NCI-H82 (cell line): ENCODE data around the gene PIK3R1.
A peak's percentile ranks its signal among the peaks of the same experiment; 100 is the strongest.
"Not testable (repeated sequence)": the region's sequence is repeated elsewhere in the genome, so short reads cannot be mapped to it uniquely, and the experiment has no call there.

Source experiments
- DNase-seq: peaks from one replicate; lab custom pipeline; 2025; lab: John Stamatoyannopoulos, UW

Gene PIK3R1

DNA sequence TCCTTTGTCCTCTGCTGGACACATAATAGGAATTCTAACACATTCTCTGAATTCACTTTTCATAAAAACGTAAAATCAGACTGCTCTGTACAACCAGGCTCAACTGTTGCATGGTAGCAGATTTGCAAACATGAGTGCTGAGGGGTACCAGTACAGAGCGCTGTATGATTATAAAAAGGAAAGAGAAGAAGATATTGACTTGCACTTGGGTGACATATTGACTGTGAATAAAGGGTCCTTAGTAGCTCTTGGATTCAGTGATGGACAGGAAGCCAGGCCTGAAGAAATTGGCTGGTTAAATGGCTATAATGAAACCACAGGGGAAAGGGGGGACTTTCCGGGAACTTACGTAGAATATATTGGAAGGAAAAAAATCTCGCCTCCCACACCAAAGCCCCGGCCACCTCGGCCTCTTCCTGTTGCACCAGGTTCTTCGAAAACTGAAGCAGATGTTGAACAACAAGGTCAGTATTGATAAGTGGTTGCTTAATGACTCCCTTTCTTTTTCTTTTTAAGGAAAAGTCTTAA lies 11.1 kb downstream of the PIK3R1 start:
- DNase-seq: no peak

- no peak for DNase-seq
Measured at GRCh38 chr5:68227532-68228160, 12.1 kb downstream of the PIK3R1 start.

GRCh38 chr5:68229416-68229815 lies 13.9 kb downstream of the PIK3R1 start:
- no peak for DNase-seq

DNA sequence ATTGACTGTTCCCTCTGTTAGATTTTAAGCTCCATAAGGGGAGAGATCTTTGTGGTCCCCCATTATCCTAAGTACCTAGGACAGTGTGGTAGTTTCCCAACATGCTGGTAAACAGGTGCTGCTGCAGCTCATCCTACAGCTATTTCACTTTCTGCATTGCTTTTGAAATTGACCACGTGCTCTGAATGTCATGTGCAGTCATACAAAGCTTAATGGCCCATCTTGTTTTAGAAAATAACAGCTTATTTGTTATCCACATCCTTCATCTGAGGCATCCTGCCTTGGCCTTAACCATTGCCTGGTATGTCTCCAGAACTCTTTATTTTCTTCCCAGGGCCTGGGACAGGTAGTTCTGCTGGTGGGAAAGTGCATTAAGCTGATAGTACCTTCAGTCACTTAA lies 14.7 kb downstream of the PIK3R1 start:
- DNase-seq: no peak

DNA sequence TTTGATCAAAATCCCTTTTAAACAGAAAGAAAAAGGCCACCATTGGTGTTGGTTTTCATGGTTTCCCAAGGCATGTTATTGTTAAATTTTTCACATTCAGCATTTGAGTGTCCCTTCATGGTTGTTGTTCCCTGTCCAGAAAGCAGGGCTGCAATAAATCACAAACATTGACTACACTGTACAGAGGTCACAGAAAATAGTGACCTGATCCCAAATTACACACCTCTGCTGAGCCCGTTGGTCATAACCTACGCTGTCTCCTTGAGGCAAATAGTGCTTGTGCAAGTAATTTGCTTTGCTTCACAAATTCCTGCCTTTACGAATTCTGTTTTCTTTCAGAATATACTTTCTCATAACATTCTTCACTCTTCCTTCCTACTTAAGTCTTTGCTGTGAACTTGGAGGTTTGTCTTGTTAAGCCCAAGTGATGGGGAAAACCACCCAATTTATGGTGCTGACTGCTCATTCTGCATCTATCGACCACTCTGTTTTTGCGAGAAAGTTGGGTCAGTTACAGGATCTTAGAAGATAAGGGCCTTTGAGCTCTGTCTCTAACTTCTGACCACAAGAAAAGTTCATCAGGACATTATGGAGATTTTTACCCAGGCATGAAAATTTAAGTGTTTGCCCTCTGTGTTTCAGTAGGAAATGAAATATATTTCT lies 16.0 kb downstream of the PIK3R1 start:
- no peak for DNase-seq

DNA sequence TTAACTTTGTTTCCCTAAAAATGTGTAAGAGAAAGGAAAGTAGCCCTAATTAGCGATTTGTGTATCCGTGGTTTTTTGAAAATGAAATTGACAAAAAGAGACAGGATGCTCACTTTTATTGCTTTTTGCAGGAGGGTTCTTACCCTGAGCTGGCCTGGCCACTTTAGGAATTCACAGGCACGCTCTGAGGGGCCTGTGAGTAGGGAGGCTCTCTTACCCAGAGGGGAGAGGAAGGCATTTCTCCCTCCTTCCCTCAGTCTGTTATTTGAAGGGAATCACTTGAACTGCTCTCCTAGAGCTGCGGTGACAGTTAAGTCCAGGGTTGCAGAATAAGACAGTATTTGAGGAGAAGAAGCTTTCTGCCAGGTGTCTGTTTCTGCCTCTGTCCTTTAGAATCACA lies 16.7 kb downstream of the PIK3R1 start:
- DNase-seq: no peak

GRCh38 chr5:68233075-68233474 lies 17.5 kb downstream of the PIK3R1 start:
- no peak for DNase-seq

DNA sequence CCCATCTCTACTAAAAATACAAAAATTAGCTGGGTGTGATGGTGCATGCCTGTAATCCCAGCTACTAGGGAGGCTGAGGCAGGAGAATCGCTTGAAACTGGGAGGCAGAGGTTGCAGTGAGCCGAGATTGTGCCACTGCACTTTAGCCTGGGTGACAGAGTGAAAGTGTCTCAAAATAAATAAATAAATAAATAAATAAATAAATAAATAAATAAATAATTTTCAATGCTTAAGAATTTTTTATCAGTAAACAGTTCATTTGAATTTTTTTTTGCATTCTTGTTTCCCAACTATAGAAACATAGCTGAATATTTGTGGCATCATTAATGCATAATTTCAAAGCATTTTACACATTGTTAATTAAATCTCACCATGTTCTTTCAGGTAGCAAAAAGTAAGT lies 19.7 kb downstream of the PIK3R1 start:
- not testable (repeated sequence) for DNase-seq

DNA sequence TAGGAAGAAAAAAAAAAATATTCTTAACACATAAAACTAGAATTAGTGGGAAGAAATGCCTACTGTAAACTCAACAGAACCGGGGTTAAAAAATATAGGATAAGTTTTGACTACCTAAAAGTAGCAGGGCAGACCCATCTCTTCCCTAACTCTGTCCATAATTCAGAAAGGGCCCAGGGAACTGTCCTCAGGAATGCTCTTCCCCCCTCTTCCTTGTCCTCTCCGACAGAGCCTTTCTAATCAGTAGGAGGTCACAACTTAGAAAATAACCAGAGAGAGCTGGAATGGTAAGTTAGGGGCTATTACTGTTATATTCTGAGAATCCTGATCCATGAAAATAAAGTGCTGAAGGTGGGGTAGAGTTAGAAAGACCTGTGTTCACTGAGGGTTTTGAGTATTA lies 22.2 kb downstream of the PIK3R1 start:
- DNase-seq: no peak

GRCh38 chr5:68239487-68239886 lies 23.9 kb downstream of the PIK3R1 start:
- DNase-seq: peak; percentile 18

DNA sequence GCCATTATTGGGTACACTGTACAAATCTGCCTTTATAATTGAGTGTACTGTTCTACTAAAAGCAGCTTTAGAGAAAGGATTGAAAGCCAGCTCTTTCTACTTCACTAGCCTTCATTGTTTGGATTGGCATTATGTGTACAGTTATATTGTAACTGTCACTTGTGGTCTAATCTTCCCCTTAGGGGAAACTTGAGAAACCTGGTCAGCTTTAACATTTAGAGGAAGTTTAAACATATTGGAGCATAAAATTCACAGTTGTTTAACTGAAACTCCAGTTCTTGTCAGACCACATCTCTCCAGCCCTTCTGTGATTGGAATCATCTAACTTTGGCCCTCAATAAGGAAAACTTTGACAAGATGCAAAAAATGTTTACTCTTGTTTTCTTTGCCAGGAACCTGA lies 24.6 kb downstream of the PIK3R1 start:
- no peak for DNase-seq

DNA sequence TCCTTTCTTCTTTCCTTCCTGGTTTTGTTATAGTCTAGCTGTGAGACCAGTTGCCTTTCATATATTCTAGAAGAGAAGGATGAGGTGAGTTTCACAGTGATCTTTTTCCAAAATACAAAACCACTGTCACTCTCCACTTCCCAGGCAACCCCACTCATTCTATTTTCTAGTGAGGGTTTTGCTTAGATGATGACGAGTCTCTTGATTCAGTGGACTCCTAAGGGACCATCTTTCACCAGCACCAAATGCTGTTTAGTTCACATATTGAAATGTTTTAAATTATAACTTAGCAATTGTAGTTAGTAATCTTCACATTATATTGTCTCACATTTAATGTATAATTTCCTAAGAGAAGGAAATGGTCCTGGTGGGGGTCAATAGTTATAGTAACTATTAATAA lies 25.2 kb downstream of the PIK3R1 start:
- no peak for DNase-seq

DNA sequence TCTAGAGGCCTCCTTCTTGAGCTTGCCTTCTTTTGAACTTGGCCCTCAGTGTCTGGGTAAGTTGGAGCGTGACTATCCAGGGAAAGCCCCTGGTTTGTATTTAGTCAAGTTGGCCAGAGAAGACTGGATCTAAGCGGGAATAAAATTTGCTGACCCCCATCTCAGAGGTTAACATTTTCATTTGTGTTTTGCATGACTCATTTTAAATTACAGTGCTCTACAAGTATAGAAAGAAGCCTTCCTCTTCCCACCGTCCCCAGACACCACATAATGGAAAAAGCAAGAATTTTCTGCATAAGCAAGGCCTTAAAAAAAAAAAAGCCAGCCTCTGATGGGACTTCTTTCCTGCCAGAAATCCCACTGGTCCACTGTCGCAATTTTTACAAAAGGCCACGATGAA lies 27.2 kb downstream of the PIK3R1 start:
- DNase-seq: no peak

DNA sequence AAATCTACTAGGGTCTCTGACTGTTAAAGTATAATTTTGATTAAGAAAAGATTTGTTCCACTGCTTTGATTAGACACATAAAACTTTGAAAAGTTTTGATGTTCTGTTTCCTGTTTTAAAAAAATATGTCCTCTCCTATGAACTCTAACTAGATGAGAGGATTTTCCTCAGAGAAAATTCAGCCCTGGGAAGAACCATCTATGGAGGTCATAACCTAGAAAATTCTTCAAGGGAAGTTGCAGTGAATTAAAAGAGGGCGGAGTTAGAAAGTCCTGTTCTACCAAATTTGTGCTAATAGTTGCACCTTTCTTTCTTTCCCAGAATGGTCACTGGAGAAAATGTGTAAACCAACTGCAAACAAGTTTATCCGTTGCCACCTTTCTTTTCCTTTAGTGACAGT lies 27.7 kb downstream of the PIK3R1 start:
- DNase-seq: no peak

- no peak for DNase-seq
Measured at GRCh38 chr5:68243681-68244080, 28.1 kb downstream of the PIK3R1 start.

DNA sequence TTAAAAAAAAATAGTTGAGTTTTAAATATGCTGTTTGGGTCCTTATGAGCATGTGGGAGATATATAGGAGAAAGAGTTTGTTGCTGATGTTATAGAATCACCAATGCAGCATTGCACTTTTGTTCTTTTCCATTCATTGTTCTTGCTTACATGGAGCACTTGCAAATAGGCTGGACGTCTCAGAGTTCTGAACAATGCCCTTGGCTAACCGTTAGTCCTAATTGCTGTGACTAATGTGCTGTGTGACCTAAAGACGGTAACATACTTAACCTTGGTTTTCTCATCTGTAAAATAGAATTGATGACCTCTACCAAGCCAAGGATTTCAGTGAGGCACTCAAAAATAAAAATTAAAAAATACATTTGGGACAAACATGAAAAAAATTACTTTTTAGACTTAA lies 29.8 kb downstream of the PIK3R1 start:
- no peak for DNase-seq

DNA sequence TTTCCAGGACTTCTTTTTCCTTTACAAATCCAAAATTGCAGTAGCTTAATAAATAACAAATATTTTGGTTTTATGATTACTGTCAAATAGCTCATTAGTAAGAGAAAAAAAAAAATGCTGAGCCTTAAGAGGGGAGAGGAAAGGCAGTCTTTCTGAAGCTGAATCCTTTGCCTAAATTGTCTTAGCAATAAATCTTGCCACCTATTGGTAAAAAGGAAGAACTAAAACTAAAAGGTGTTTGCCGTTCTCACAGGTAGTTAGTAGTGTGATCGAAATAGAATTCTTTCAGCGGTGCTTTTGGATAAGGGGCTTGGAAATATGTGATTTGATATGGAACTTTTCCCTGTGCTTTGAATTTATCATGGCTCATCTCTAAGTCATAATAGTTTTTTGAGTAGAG lies 31.2 kb downstream of the PIK3R1 start:
- peak; percentile 3 for DNase-seq

DNA sequence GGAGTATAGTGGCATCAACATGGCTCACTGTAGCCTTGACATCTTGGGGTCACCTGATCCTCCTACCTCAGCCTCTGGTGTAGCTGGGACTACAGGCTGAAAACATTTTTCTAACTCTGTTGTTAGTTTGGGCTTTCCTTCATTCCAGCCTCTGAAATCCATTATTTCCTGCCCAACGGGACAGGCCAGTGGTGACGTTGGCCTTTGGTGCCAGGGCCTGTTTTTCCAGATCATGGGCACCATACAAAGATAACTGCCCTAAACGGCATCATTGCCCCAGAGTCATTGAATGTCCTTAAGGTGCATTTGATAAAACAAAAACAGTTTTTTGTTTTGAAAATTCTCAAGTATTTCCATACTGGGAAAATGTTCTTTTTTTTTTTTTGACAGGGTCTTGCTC lies 32.1 kb downstream of the PIK3R1 start:
- DNase-seq: no peak

DNA sequence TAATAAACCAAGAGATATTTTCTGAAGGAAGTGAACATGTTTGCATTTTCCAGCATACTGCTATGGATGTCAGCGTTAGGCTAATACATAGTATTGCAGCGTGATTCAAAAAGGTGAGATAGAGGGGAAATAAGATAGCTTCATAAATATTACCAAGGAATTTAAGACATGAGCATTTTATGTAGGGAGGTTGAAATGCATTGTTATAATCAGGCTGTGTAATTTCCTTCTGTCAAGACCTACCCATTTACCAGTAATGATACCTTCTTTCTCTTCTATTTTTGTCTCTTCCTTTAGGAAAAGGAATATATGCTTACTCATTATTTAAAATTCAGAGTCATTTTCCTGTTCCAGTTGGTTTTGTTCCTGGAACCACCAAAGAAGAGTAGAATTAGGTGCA lies 33.3 kb downstream of the PIK3R1 start:
- DNase-seq: no peak

GRCh38 chr5:68249520-68249919 lies 34.0 kb downstream of the PIK3R1 start:
- no peak for DNase-seq

- no peak for DNase-seq
Measured at GRCh38 chr5:68250661-68251298, 35.2 kb downstream of the PIK3R1 start.

DNA sequence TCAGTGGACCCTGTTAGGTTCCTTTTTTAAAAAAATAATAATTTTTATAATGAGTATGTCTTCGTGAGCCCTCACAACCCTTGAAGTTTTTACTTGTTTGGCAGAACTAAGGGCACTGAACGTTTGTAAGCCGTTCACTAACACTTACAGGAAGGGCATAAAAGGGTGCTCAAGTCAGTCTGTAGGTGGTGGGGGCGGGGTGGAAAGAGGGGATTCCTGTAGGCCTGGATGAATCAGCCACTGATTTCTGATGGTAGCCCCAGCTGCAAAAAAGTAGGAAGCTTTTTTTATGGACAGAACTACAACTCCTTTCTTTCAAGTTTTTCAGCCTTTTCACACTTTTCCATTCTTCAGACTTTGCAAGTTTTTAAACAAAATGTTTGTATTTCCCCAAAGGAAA lies 35.8 kb downstream of the PIK3R1 start:
- DNase-seq: no peak

DNA sequence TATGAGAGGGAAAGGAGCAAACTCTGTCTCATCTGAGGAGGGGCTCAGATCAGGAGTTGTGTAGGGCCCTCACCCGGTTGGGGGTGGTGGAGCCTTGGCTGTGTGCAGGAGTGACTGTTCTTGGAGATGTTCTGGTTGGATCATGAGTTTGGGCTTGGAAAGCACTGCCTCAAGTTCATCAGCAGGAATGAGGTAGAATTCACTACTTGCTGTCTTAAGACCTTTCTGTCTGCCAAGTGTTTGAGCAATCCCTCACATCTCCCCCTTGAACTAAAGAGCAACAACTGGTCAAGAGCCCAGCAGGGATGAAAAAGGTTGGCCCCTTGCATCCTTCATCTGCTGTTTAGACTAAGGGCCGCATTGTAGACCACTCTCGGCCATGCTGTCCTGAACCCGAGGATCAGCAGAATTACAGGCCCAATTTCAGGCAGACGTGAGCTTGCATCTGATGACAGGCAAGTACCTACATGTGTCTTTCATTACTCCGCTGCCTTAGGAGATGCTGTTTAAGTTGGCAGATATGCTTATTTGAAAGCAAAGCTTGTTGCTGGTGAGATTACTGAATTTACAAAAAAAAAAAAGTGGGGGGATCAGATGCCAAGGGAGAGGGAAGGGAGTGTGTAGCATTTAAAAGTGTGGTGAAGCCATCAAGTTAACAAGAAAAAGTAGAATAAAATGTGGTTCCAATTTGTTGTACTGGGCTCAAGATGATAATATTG lies 36.4 kb downstream of the PIK3R1 start:
- no peak for DNase-seq
